GM19238 (cell line): ENCODE data around the gene CPA4.

Source experiments
- DNase-seq: peaks from one replicate; pipeline ENCODE4 v3.0.0; 2011; ENCODE audit warnings: low spot score; ENCODE audit not compliant: insufficient read length

The CPA4 gene

GRCh38 chr7:130344271-130344866 lies 51.4 kb downstream of the CPA4 start, which contains the start of gene CPA5:
Gene CPA5 (plus strand): TSS chr7:130344816. CDS start chr7:130346486, 1,670 bp downstream.
- no peak for DNase-seq

- DNase-seq = no peak
Measured at GRCh38 chr7:130345136-130345535, 52.2 kb downstream of the CPA4 start.

GRCh38 chr7:130345725-130346124 lies 52.8 kb downstream of the CPA4 start:
- no peak for DNase-seq

GRCh38 chr7:130346177-130346905 lies 53.4 kb downstream of the CPA4 start:
- no peak for DNase-seq

GRCh38 chr7:130346941-130347340 lies 54.0 kb downstream of the CPA4 start:
- no peak for DNase-seq

GRCh38 chr7:130349911-130350782 lies 57.2 kb downstream of the CPA4 start:
- no peak for DNase-seq

- DNase-seq = no peak
Measured at GRCh38 chr7:130350945-130351790, 58.2 kb downstream of the CPA4 start.

GRCh38 chr7:130351791-130352090 lies 58.8 kb downstream of the CPA4 start:
- no peak for DNase-seq

GRCh38 chr7:130352194-130353074 lies 59.5 kb downstream of the CPA4 start:
- no peak for DNase-seq

- DNase-seq = no peak
Measured at GRCh38 chr7:130353196-130353595, 60.2 kb downstream of the CPA4 start.

GRCh38 chr7:130356121-130356875 lies 63.3 kb downstream of the CPA4 start:
- DNase-seq = no peak

GRCh38 chr7:130356876-130357611 lies 64.1 kb downstream of the CPA4 start:
- DNase-seq = no peak

GRCh38 chr7:130358471-130358870 lies 65.5 kb downstream of the CPA4 start:
- no peak for DNase-seq

GRCh38 chr7:130359276-130359857 lies 66.4 kb downstream of the CPA4 start:
- DNase-seq = no peak

GRCh38 chr7:130360518-130360917 lies 67.6 kb downstream of the CPA4 start:
- no peak for DNase-seq

- DNase-seq = no peak
Measured at GRCh38 chr7:130361681-130362080, 68.7 kb downstream of the CPA4 start.

- DNase-seq = no peak
Measured at GRCh38 chr7:130362251-130362816, 69.4 kb downstream of the CPA4 start.
